Naive thymus-derived CD8-positive, alpha-beta T cell (primary cell): ENCODE data around the gene YIF1A. TPM values are rescaled to one million over a fixed set of nuclear protein-coding genes. Genes with fewer than 3 reads are reported as not detected.
"Not testable (repeated sequence)": the region's sequence is repeated elsewhere in the genome, so short reads cannot be mapped to it uniquely, and the experiment has no call there.

Experiments used
- ATAC-seq, 2 donors: fragments of 150-1000 bp; cut with Tn5 transposase in 1 of 2; sonication (Bioruptor Pico), chemical (Tn5 transposase) in 1 of 2; 1 replicate in 1 of 2; 2 replicates in 1 of 2; pipeline ENCODE4 v1.10.0; 2021; ENCODE audit warnings: mild to moderate bottlenecking in 2 of 2, moderate library complexity in 2 of 2
- POLR2A ChIA-PET: fragments of 350-600 bp; sonication (Branson Sonifier 250); formaldehyde crosslinking; loops from one replicate; lab custom pipeline; 2021; ENCODE audit warnings: antibody characterized with exemption; lab: Charles Lee
- DNase-seq, 10 donors: peaks; one replicate each; pipeline versions ENCODE4 v3.0.0 to v3.0.0-alpha.2; 2020 to 2022
- H3K27ac Mint-ChIP-seq, 10 donors: one replicate each; pipeline ENCODE4 v1.8.0; 2020 to 2022; ENCODE audit warnings: mild to moderate bottlenecking in 10 of 10, mixed read lengths in 10 of 10, moderate library complexity in 4 of 10, inconsistent platforms in 1 of 10
- H3K27me3 Mint-ChIP-seq, 5 donors: one replicate each; pipeline ENCODE4 v1.8.0; 2021 to 2022; ENCODE audit warnings: mixed read lengths in 5 of 5
- H3K36me3 Mint-ChIP-seq, 3 donors: one replicate each; pipeline ENCODE4 v1.8.0; 2020 to 2022; ENCODE audit warnings: mixed read lengths in 3 of 3, mild to moderate bottlenecking in 2 of 3, inconsistent platforms in 1 of 3
- H3K4me1 Mint-ChIP-seq, 4 donors: one replicate each; pipeline ENCODE4 v1.8.0; 2021 to 2022; ENCODE audit warnings: mixed read lengths in 4 of 4
- H3K4me3 Mint-ChIP-seq, 10 donors: one replicate each; pipeline ENCODE4 v1.8.0; 2020 to 2022; ENCODE audit warnings: mild to moderate bottlenecking in 10 of 10, mixed read lengths in 10 of 10, moderate library complexity in 6 of 10, inconsistent platforms in 1 of 10
- H3K9me3 Mint-ChIP-seq, 9 donors: one replicate each; pipeline ENCODE4 v1.8.0; 2020 to 2022; ENCODE audit warnings: mixed read lengths in 9 of 9, mild to moderate bottlenecking in 3 of 9, inconsistent platforms in 1 of 9, moderate library complexity in 1 of 9
- polyA plus RNA-seq, 3 donors: library from polyadenylated mRNA; unstranded; fragments of 300-500 nt; fragmentation: Illumina TruSeq; gene quantifications; one replicate each; pipeline ENCODE4 v1.2.3, GENCODE V29; 2021
- total RNA-seq, 8 experiments: library from RNA in 2 of 8; stranded (reverse) in 2 of 8; gene quantifications; one replicate each; pipeline ENCODE4 v1.2.3 and lab custom pipeline; 2021 to 2026

The YIF1A gene
- total and polyA plus RNA-seq, 5 experiments from 2014 or later = 26.9 to 59.9 (median 49.1) TPM

GRCh38 chr11:66324664-66325063 is 35.7 kb upstream of the YIF1A start:
- POLR2A ChIA-PET = interaction anchor here (0.6 to 4.0 kb wide), 5 partner anchors 10 to 1205 kb away, joined by 3 to 126 read pairs (median 3); partner anchors contain the start of genes BRMS1 and CD248
- H3K9me3 Mint-ChIP-seq = peaks cover 0 to 2% (median 0%) of the 10 kb centered on the region in 9 donors
- DNase-seq (no peak), ATAC-seq (no peak)
- peak overlapping the region in 8 of 10 donors; percentile 42 to 93 (median 78) for H3K27ac Mint-ChIP-seq
- no peaks in the 10 kb centered on the region for H3K27me3 Mint-ChIP-seq
- peak overlapping the region in 4 of 10 donors; percentile 1 to 37 (median 16) for H3K4me3 Mint-ChIP-seq
- peaks cover 36 to 78% (median 69%) of the 10 kb centered on the region in 4 donors for H3K4me1 Mint-ChIP-seq
- H3K36me3 Mint-ChIP-seq = no peaks in the 10 kb centered on the region

GRCh38 chr11:66323684-66324083 is 34.7 kb upstream of the YIF1A start:
- POLR2A ChIA-PET = interaction anchor here (1.0 to 4.0 kb wide), 3 partner anchors 9 to 65 kb away, joined by 3 to 126 read pairs (median 5); partner anchors contain the start of genes BRMS1 and CD248
- Mint-ChIP-seq H3K9me3 (peaks cover 0 to 2% (median 0%) of the 10 kb centered on the region in 9 donors), H3K4me1 (peaks cover 42 to 83% (median 75%) of the 10 kb centered on the region in 4 donors), H3K4me3 (peak overlapping the region in 2 of 10 donors; percentile 1 to 38), H3K36me3 (no peaks in the 10 kb centered on the region), H3K27me3 (no peaks in the 10 kb centered on the region), H3K27ac (peak overlapping the region in 8 of 10 donors; percentile 57 to 92 (median 72))
- DNase-seq = no peak
- no peak for ATAC-seq

- ATAC-seq (no peak), DNase-seq (no peak)
- Mint-ChIP-seq H3K9me3 (peaks cover 0 to 6% (median 0%) of the 10 kb centered on the region in 9 donors), H3K4me3 (peak overlapping the region in 2 of 10 donors; percentile 9 to 10), H3K27ac (peak overlapping the region; percentile 89 to 98 (median 94)), H3K27me3 (no peaks in the 10 kb centered on the region), H3K4me1 (peaks cover 44 to 83% (median 75%) of the 10 kb centered on the region in 4 donors), H3K36me3 (no peaks in the 10 kb centered on the region)
- POLR2A ChIA-PET = interaction anchor here (1.0 to 2.0 kb wide), 3 partner anchors 10 to 23 kb away, joined by 3 to 48 read pairs (median 4); partner anchors contain the start of gene RIN1
These were observed 33.9 kb upstream of the YIF1A start for GRCh38 chr11:66322732-66323427.

DNA sequence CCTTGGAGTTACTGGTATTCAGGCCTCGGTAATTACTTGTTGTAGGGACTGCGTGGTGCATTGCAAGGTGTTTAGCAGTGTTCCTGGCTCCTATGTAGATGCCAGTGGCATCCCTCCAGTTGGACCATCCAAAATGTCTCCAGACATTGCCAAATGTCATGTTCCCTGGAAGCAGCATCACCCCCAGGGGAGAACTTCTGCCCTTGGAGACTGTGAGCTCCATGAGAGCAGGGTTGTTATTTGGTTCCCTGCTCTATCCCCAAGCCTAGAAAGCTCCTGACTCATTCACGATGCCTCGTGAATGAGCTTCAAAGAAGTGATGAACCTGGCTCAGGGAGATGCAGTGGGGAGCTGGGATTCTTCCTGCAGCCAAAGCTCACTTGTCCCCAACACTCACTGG is 32.7 kb upstream of the YIF1A start:
- Mint-ChIP-seq H3K9me3 (peaks cover 0 to 6% (median 0%) of the 10 kb centered on the region in 9 donors), H3K27me3 (no peaks in the 10 kb centered on the region), H3K4me1 (peaks cover 36 to 78% (median 71%) of the 10 kb centered on the region in 4 donors), H3K4me3 (no peak overlapping the region), H3K27ac (peak overlapping the region in 7 of 10 donors; percentile 31 to 96 (median 92)), H3K36me3 (no peaks in the 10 kb centered on the region)
- POLR2A ChIA-PET = interaction anchor here (0.8 to 2.0 kb wide), 4 partner anchors 9 to 40 kb away, joined by 3 to 48 read pairs (median 4); no protein-coding TSS in a partner anchor
- DNase-seq (no peak), ATAC-seq (no peak)

- H3K27ac Mint-ChIP-seq = peak overlapping the region in 5 of 10 donors; percentile 21 to 100 (median 80)
- not testable (repeated sequence) for H3K9me3 Mint-ChIP-seq, H3K27me3 Mint-ChIP-seq, ATAC-seq, H3K4me3 Mint-ChIP-seq, H3K36me3 Mint-ChIP-seq, DNase-seq
- POLR2A ChIA-PET = interaction anchor here (1.3 kb wide), 1 partner anchor 8 kb away, joined by 6 read pairs; no protein-coding TSS in a partner anchor
- H3K4me1 Mint-ChIP-seq = peaks cover 36 to 76% (median 69%) of the 10 kb centered on the region in 4 donors
These were observed 31.8 kb upstream of the YIF1A start for GRCh38 chr11:66320748-66321147.

GRCh38 chr11:66320289-66320688 is 31.3 kb upstream of the YIF1A start:
- Mint-ChIP-seq H3K4me3 (peak overlapping the region in 1 of 10 donors; percentile 42), H3K27ac (peak overlapping the region; percentile 84 to 100 (median 99)), H3K4me1 (peaks cover 40 to 76% (median 69%) of the 10 kb centered on the region in 4 donors)
- not testable (repeated sequence) for H3K9me3 Mint-ChIP-seq, DNase-seq, ATAC-seq, H3K36me3 Mint-ChIP-seq, H3K27me3 Mint-ChIP-seq
- POLR2A ChIA-PET = interaction anchor here (1.3 kb wide), 1 partner anchor 8 kb away, joined by 6 read pairs; no protein-coding TSS in a partner anchor

DNA sequence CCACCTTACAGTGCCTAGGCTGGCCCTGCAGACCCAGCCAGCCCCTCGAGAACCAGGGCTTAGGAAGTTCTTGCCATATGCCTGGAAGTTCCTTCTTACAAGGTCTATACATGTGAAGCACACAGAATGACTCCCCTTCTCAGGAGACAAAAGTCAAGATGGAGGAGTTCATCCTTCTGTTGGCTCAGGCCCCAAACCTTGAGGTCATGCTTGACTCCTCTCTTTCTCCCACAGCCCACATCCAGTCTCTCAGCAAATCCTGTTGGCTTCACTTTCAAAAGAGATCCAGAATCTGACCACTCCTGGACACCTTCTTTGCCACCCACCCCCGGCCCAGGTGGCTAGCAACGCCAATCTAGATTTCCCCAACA is 29.6 kb upstream of the YIF1A start:
- no peak for ATAC-seq
- peak overlapping the region; percentile 73 to 97 (median 90) for H3K4me3 Mint-ChIP-seq

GRCh38 chr11:66317723-66318599 is 29.0 kb upstream of the YIF1A start:
- peak overlapping the region; percentile 84 to 100 (median 100) for H3K27ac Mint-ChIP-seq
- H3K4me1 Mint-ChIP-seq = peaks cover 36 to 76% (median 60%) of the 10 kb centered on the region in 4 donors
- peak; percentile 75 to 98 (median 93) for DNase-seq
- H3K27me3 Mint-ChIP-seq = no peaks in the 10 kb centered on the region
- peak overlapping the region; percentile 73 to 97 (median 90) for H3K4me3 Mint-ChIP-seq
- POLR2A ChIA-PET = interaction anchor here (1.0 to 7.7 kb wide), 21 partner anchors 8 to 1035 kb away, joined by 3 to 126 read pairs (median 5); partner anchors contain the start of genes B4GAT1, BRMS1, CCDC85B and CFL1
- ATAC-seq = peak; percentile 72 to 85
- H3K36me3 Mint-ChIP-seq = peaks cover 0 to 4% (median 4%) of the 10 kb centered on the region in 3 donors
- peaks cover 0 to 6% (median 0%) of the 10 kb centered on the region in 9 donors for H3K9me3 Mint-ChIP-seq

More for the DNA sequence above, 29.6 kb upstream of the YIF1A start:
- Mint-ChIP-seq H3K9me3 (peaks cover 0 to 6% (median 0%) of the 10 kb centered on the region in 9 donors), H3K27me3 (no peaks in the 10 kb centered on the region), H3K4me1 (peaks cover 42 to 82% (median 66%) of the 10 kb centered on the region in 4 donors), H3K27ac (peak overlapping the region; percentile 84 to 100 (median 100)), H3K36me3 (peaks cover 0 to 4% (median 4%) of the 10 kb centered on the region in 3 donors)
- POLR2A ChIA-PET = interaction anchor here (1.2 to 7.7 kb wide), 8 partner anchors 7 to 53 kb away, joined by 3 to 126 read pairs (median 13); partner anchors contain the start of genes B4GAT1, BRMS1, RAB1B and RIN1
- no peak for DNase-seq

GRCh38 chr11:66317322-66317722 is 28.4 kb upstream of the YIF1A start:
- H3K27ac Mint-ChIP-seq = peak overlapping the region; percentile 84 to 100 (median 100)
- ATAC-seq (peak; percentile 23 to 34), DNase-seq (peak in 9 of 10 donors; percentile 58 to 88 (median 71))
- peaks cover 0 to 6% (median 0%) of the 10 kb centered on the region in 9 donors for H3K9me3 Mint-ChIP-seq
- no peaks in the 10 kb centered on the region for H3K27me3 Mint-ChIP-seq
- peaks cover 33 to 70% (median 57%) of the 10 kb centered on the region in 4 donors for H3K4me1 Mint-ChIP-seq
- POLR2A ChIA-PET = interaction anchor here (0.5 to 7.7 kb wide), 25 partner anchors 8 to 1036 kb away, joined by 3 to 126 read pairs (median 4); partner anchors contain the start of genes B4GAT1, BRMS1, CCDC85B and CFL1
- H3K36me3 Mint-ChIP-seq = peaks cover 0 to 4% (median 4%) of the 10 kb centered on the region in 3 donors
- peak overlapping the region; percentile 73 to 97 (median 90) for H3K4me3 Mint-ChIP-seq

DNA sequence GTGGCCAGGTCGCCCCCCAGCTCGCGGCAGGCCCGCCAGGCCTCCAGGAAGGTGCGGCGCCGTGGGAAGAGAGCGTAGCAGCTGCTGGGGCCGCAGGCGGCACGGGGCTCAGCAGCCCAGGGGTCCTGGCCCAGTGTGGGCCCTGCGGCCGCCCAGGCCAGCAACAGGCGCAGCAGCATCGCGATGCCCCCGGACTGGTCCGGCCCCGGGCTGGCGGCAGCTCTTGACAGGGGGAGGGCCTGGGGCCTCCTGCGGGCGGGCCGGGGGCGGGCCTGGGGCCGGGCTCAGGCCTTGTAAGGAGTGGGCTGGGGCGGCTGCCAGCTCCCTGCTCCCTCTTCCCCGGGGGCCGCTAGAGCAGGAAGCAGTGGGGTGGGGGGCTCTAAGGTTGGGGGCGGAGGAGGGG is 27.9 kb upstream of the YIF1A start, which contains the start of gene CD248:
Gene CD248, minus strand, starts transcription at position 196 of the 403 bp plus-strand sequence. Its CDS starts 17 bp downstream, at position 179.
- Mint-ChIP-seq H3K27ac (peak within 1 kb of the TSS; percentile 92 to 100 (median 100)), H3K9me3 (peaks cover 0 to 6% (median 0%) of the 10 kb centered on the region in 9 donors), H3K36me3 (peaks cover 0 to 4% (median 4%) of the 10 kb centered on the region in 3 donors), H3K4me1 (peaks cover 30 to 65% (median 53%) of the 10 kb centered on the region in 4 donors), H3K4me3 (peak within 1 kb of the TSS; percentile 73 to 99 (median 97)), H3K27me3 (no peaks in the 10 kb centered on the region)
- ATAC-seq (no peak), DNase-seq (peak in 5 of 10 donors; percentile 37 to 75 (median 61))
- POLR2A ChIA-PET = interaction anchor here (0.5 to 7.7 kb wide), 25 partner anchors 9 to 1456 kb away, joined by 3 to 126 read pairs (median 4); partner anchors contain the start of genes B4GAT1, BRMS1, CCDC85B and MALAT1
